NOMO-1 (cell line): Measurements from ENCODE around the gene ADAM12.

Experiments
- DNase-seq, 2 experiments: peaks; one replicate each; lab custom pipeline; 2025; ENCODE audit not compliant: unreplicated experiment in 2 of 2; lab: John Stamatoyannopoulos, UW

Gene ADAM12

GRCh38 chr10:126034586-126034985, 353.7 kb downstream of the ADAM12 start:
- no peak for DNase-seq

- no peak for DNase-seq
Observed at GRCh38 chr10:126029999-126030398, 358.3 kb downstream of the ADAM12 start.

DNA sequence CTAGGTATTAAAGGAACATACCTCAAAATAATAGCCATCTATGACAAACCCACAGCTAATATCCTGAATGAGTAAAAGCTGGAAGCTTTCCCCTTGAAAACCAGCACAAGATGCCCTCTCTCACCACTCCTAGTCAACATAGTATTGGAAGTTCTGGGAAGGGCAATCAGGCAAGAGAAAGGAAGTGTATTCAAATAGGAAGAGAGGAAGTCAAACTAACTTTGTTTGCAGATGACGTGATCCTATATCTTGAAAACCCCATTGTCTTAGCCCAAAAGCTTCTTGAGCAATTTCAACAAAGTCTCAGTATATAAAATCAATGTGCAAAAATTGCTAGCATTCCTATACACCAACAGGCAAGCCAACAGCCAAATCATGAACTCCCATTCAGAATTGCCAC, 360.6 kb downstream of the ADAM12 start:
- DNase-seq = no peak

- no peak for DNase-seq
Observed at GRCh38 chr10:126022841-126023240, 365.4 kb downstream of the ADAM12 start.

- DNase-seq = no peak
Observed at GRCh38 chr10:126021833-126022500, 366.3 kb downstream of the ADAM12 start.

- DNase-seq = no peak
Observed at GRCh38 chr10:126017961-126018560, 370.2 kb downstream of the ADAM12 start.

- no peak for DNase-seq
Observed at GRCh38 chr10:126016882-126017281, 371.4 kb downstream of the ADAM12 start.

GRCh38 chr10:126016156-126016805, 372.0 kb downstream of the ADAM12 start:
- no peak for DNase-seq

DNA sequence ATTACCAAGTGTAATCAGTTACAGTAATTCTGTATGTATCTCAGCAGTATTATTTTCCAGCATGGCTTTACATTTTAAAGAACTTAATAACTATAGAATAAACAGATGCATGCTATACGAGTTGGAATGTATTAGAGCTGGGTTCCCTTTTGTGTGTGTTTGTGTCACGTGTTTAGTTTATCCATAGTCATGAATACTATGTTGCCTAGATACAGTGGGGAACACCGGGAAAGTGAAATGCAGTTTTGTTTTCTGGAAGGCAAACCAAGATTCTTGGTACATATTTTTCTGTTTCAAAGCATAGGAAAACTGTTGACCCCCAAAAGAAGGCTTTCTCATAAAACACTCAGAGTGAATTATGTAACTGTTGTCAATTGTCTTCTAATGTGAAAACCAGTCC, 372.9 kb downstream of the ADAM12 start:
- DNase-seq = no peak

DNA sequence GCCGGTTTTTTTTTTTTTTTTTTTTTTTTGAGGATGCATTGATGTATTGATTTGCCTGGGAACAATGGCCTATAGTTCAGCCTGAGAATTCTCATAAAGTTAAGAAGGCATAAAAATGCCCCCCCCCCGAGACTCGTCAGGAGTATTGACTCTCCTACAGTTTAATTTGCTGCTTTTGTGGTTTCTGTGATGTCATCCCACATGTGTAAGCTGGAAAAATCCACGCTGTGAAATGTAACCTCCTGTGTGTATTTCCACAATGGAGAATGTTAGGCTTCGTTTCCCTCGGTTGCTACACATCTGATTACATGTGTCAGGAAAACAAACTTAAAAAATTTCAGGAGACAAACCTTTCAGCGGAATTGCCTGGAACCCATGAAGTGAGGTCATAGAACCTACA, 374.0 kb downstream of the ADAM12 start:
- DNase-seq = no peak

DNA sequence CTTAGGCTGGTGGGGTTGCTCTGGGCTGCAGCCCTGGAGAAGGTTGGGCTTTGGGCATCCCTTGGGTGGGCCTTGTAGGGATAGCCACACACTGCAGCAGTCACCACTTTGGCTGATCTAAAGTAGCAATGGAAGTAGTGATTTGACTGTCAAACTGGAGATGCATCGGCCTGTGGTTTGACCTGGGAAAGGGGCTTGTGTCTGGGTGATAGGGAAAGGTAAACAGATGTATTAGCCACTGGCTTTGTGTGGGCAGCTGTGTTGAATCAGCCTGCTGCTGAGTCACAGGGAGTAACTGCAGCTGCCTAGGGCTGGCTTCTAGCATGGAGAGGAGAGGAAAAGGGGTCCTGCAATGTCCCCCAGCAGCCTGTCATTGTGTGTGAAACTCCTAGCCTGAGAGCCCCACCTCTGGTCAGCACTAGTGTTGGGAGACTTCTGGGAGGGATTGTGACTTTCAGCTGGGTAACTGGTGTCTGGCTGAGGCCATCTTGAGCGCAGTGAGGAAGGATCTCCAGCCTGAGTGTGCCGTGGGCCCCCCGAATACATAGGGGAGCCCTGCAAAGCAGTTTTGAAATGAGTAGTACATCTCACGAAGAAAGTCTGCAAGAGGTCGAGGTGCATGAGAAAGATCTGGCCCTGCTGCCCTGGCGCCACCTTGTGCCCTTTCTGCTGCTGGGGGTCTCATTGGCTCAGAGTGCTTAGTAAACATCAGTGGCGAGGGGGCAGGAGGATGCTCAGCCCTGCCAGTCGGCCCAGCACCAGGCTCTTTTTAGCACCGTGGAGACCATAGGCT, 374.6 kb downstream of the ADAM12 start:
- DNase-seq = no peak

- no peak for DNase-seq
Observed at GRCh38 chr10:126012485-126012884, 375.8 kb downstream of the ADAM12 start.

DNA sequence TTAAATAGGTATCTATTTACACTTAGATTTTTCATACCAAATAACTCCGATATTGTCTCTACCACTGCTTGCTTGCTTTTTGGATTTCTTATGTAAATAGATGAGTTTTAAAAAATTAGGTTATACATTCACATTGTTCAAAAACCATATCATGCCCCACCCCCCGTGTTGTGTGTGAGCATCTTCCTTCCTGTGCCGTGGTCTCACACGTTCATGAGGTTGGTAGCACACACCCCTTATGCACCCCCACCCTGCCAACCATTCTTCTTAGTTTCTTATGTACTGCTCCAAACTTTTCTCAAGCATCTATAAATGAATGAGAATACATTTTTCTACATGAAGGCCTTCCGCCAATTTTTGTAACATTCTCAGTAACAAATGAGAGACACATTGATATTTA, 376.3 kb downstream of the ADAM12 start:
- DNase-seq = no peak

- DNase-seq = no peak
Observed at GRCh38 chr10:126009650-126010049, 378.6 kb downstream of the ADAM12 start.

DNA sequence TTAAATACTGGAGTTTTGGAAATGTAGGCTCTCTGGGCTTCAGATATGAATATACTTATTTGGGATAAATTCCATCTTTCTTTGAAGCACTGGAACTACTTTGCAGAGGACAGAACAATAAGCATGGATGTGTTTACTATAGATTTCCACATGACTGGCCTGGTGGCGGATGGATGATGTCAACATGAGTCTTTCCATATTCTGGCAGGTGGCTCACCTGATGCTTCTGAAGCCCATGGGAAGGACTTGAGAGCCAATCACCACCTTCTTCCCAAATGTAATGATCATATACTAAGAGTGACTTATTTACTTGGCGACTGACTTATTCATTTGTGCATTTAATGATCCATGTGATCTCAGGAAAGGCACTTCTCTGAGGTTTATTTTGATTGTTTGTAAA, 381.4 kb downstream of the ADAM12 start:
- DNase-seq = no peak

GRCh38 chr10:126006264-126006663, 382.0 kb downstream of the ADAM12 start:
- no peak for DNase-seq

GRCh38 chr10:126004752-126005151, 383.5 kb downstream of the ADAM12 start:
- no peak for DNase-seq

DNA sequence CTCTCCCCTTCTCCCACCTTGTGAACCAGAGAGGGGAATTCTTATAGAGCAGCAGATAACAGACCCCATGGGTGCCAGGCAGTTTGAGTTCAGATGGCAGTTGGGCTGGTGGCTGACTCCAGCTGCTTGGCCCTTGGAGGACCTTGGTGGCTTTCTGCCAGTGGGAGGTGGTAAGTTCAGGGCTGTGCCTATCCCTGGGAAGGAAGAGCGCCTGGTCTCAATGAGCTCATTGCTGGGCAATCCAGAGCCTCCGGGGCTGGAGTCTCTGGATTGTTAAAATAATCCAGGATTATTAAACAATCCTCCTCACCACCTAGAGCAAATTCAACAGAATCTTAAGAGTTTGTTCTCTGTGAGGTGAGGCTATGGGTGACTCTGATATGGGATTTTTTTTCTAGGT, 386.7 kb downstream of the ADAM12 start:
- DNase-seq = no peak

GRCh38 chr10:125999694-126000093, 388.6 kb downstream of the ADAM12 start:
- no peak for DNase-seq

DNA sequence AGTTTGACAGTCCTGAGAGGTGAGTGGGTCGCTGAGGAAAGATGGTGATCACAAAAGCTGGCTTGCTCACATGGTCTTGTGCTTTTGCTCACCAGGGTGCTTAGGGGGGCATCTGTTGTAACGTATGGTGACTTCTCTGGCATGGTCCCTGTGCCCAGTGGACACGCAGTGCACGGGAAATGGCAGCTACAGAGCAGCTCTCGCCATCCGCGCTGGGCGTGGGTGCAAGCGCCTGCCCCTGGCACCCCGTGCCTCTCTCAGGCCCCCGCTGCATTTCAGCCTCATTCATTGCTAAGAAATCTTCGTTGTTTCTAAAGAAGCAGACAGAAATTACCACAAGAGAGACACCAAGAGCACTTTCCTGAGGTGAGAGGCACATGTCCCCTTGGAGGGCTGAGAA, 390.7 kb downstream of the ADAM12 start:
- no peak for DNase-seq

DNA sequence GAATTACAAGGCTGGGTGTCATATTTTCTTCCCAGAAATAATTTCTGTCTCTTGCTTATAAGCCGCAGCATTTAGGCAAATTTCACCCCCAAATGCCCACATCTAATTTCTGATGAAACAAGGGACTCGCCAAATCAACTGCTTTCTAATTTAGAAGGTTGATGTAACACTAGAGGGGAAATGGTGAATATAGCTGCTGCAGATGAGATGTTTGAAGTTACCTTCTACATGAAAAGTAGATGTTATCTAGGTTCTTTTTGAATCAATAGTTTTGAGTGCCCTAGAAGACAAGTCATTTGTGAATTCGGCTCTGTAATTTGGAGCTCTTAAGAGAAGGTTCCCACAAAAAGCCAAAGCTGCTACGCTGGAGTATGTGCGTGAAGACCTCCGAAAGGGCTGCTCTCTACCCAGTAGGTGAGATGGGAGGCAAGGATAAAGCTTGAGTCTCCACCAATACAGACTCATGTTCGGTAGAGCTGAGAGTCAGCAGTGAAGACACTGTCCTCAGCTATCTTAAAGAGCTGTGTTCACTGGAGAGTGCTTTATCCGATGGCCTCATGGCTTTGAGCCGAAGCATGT, 392.5 kb downstream of the ADAM12 start:
- DNase-seq = no peak
